Astrocyte (in vitro differentiated cells and primary cell): ENCODE data around the gene PEX5L. TPM values are rescaled to one million over a fixed set of nuclear protein-coding genes. Genes with fewer than 3 reads are reported as not detected.

Experiments
- DNase-seq: peaks from one replicate; pipeline ENCODE4 v3.0.0-alpha.2; 2010; ENCODE audit warnings: low read depth
- FAIRE-seq: peaks from 2 replicates; lab custom pipeline; 2011; peaks lifted over from hg19 to GRCh38; lab: Jason Lieb, UNC
- H2AFZ ChIP-seq: 2 replicates; pipeline ENCODE4 v1.6.0; 2012; ENCODE audit warnings: low read depth, low read length, inconsistent platforms
- H3K27ac ChIP-seq: 2 replicates; pipeline ENCODE4 v1.5.1; 2011; ENCODE audit warnings: low read depth, low read length, inconsistent platforms
- H3K27me3 ChIP-seq: 2 replicates; pipeline ENCODE4 v1.6.0; 2011; ENCODE audit warnings: low read length, inconsistent platforms; ENCODE audit not compliant: insufficient read depth
- H3K36me3 ChIP-seq: 2 replicates; pipeline ENCODE4 v1.5.1; 2011; ENCODE audit warnings: low read length, inconsistent platforms; ENCODE audit not compliant: insufficient read depth
- H3K4me1 ChIP-seq: 2 replicates; pipeline ENCODE4 v1.5.1; 2011; ENCODE audit warnings: low read length, inconsistent platforms; ENCODE audit not compliant: insufficient read depth
- H3K4me2 ChIP-seq: 2 replicates; pipeline ENCODE4 v1.6.0; 2012; ENCODE audit warnings: low read length, inconsistent platforms
- H3K4me3 ChIP-seq: 2 replicates; pipeline ENCODE4 v1.5.1; 2011; ENCODE audit warnings: low read depth, mild to moderate bottlenecking, low read length, inconsistent platforms; ENCODE audit not compliant: insufficient read depth
- H3K79me2 ChIP-seq: 2 replicates; pipeline ENCODE4 v1.6.0; 2012; ENCODE audit warnings: mild to moderate bottlenecking, low read length, inconsistent platforms; ENCODE audit not compliant: insufficient read depth
- H3K9ac ChIP-seq: 2 replicates; pipeline ENCODE4 v1.6.0; 2012; ENCODE audit warnings: mild to moderate bottlenecking, low read length, inconsistent platforms
- H3K9me3 ChIP-seq: 2 replicates; pipeline ENCODE4 v1.5.1; 2012; ENCODE audit warnings: low read depth, mild to moderate bottlenecking, low read length, inconsistent platforms; ENCODE audit not compliant: insufficient read depth
- H4K20me1 ChIP-seq: 2 replicates; pipeline ENCODE4 v1.6.0; 2012; ENCODE audit warnings: low read length, inconsistent platforms; ENCODE audit not compliant: insufficient read depth
- H3K27ac Mint-ChIP-seq: one replicate; pipeline ENCODE4 v1.8.0; 2021; ENCODE audit warnings: mild to moderate bottlenecking, mixed read lengths; ENCODE audit not compliant: unreplicated experiment
- H3K27me3 Mint-ChIP-seq: one replicate; pipeline ENCODE4 v1.8.0; 2021; ENCODE audit warnings: low read depth, mixed read lengths; ENCODE audit not compliant: unreplicated experiment
- H3K36me3 Mint-ChIP-seq: one replicate; pipeline ENCODE4 v1.8.0; 2021; ENCODE audit warnings: low read depth, mixed read lengths; ENCODE audit not compliant: unreplicated experiment
- H3K4me1 Mint-ChIP-seq: one replicate; pipeline ENCODE4 v1.8.0; 2021; ENCODE audit warnings: low read depth, mixed read lengths; ENCODE audit not compliant: unreplicated experiment
- H3K4me3 Mint-ChIP-seq: one replicate; pipeline ENCODE4 v1.8.0; 2021; ENCODE audit warnings: mild to moderate bottlenecking, moderate library complexity, mixed read lengths; ENCODE audit not compliant: unreplicated experiment
- H3K9me3 Mint-ChIP-seq: one replicate; pipeline ENCODE4 v1.8.0; 2021; ENCODE audit warnings: mild to moderate bottlenecking, mixed read lengths; ENCODE audit not compliant: unreplicated experiment
- CTCF ChIP-seq: IDR thresholded peaks from 2 replicates; pipeline ENCODE4 v1.5.1; 2011; ENCODE audit warnings: low read depth, mild to moderate bottlenecking, inconsistent platforms, low read length, moderate library complexity; ENCODE audit not compliant: insufficient read depth
- EZH2 ChIP-seq: IDR thresholded peaks from 2 replicates; pipeline ENCODE4 v1.6.1; 2012; ENCODE audit warnings: mild to moderate bottlenecking, low read length, inconsistent platforms; ENCODE audit not compliant: insufficient read depth
- total RNA-seq: library from RNA; stranded (reverse); gene quantifications from 2 replicates; pipeline ENCODE4 v1.2.1, GENCODE V29; 2021

PEX5L gene
- total RNA-seq, 1 donor from 2014 or later = 0.43 TPM

DNA sequence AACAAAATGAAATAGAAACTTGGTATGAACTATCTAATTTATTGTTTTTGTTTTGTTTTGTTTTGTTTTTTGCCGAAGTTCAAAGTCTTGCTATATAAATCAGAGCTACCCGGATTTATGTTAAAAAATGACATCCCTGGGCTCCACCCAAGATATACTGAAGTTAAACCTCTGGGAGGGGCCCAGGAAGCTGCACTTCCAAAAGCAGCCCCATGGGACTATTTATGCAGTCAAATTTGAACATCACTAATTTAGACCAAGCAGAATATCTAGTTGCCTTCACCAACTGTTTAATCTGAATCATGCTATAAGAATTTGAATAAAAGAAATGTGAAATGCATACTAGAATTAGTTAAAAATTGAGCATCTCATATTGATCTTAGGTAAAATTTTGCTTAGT lies 32.2 kb downstream of the PEX5L start:
- no peak overlapping the region for H3K27ac Mint-ChIP-seq
- no peaks in the 10 kb centered on the region for H3K79me2 ChIP-seq
- H3K4me1 ChIP-seq = no peaks in the 10 kb centered on the region
- no peak overlapping the region for H3K4me3 ChIP-seq
- H3K4me3 Mint-ChIP-seq = no peak overlapping the region
- FAIRE-seq = no peak
- no peak overlapping the region for H3K9ac ChIP-seq
- H2AFZ ChIP-seq = no peak overlapping the region
- no peak for DNase-seq
- H3K36me3 ChIP-seq = no peaks in the 10 kb centered on the region
- H3K4me1 Mint-ChIP-seq = no peaks in the 10 kb centered on the region
- TF ChIP-seq CTCF (no peak), EZH2 (no peak)
- H3K4me2 ChIP-seq = no peak overlapping the region
- no peaks in the 10 kb centered on the region for H3K36me3 Mint-ChIP-seq
- H4K20me1 ChIP-seq = no peaks in the 10 kb centered on the region
- H3K9me3 ChIP-seq = peaks cover 5% of the 10 kb centered on the region
- no peaks in the 10 kb centered on the region for H3K27me3 ChIP-seq
- peaks cover 3% of the 10 kb centered on the region for H3K9me3 Mint-ChIP-seq
- H3K27ac ChIP-seq = no peak overlapping the region
- H3K27me3 Mint-ChIP-seq = no peaks in the 10 kb centered on the region

DNA sequence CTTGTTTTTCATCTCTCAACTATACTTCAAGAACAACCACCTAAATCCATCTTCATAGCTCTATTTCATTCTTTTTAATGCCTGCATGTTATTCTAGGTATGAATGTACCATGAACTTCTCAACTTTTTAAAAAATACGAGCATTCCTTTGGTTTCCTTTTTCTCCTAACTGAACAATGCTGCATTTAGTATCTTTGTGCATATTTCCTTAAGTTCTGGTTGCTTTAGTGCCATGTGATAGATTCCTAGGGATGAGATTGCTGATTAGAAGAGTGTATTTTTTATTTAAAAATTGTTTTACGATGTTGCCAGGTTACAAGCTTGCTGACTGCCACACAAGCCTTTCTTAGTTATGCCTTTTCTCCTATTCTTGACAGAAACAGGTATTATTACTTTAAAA lies 34.7 kb downstream of the PEX5L start:
- no peaks in the 10 kb centered on the region for H3K9me3 Mint-ChIP-seq
- no peak overlapping the region for H2AFZ ChIP-seq
- no peak overlapping the region for H3K27ac Mint-ChIP-seq
- TF ChIP-seq CTCF = no peak
- no peak for TF ChIP-seq EZH2
- FAIRE-seq (no peak), DNase-seq (no peak)
- H3K4me2 ChIP-seq = no peak overlapping the region
- H3K4me3 ChIP-seq = no peak overlapping the region
- H3K9ac ChIP-seq = no peak overlapping the region
- no peak overlapping the region for H3K27ac ChIP-seq
- H3K79me2 ChIP-seq = no peaks in the 10 kb centered on the region
- H3K36me3 ChIP-seq = no peaks in the 10 kb centered on the region
- H3K9me3 ChIP-seq = no peaks in the 10 kb centered on the region
- no peaks in the 10 kb centered on the region for H3K27me3 Mint-ChIP-seq
- no peaks in the 10 kb centered on the region for H4K20me1 ChIP-seq
- no peaks in the 10 kb centered on the region for H3K36me3 Mint-ChIP-seq
- no peaks in the 10 kb centered on the region for H3K27me3 ChIP-seq
- H3K4me3 Mint-ChIP-seq = no peak overlapping the region
- H3K4me1 ChIP-seq = no peaks in the 10 kb centered on the region
- no peaks in the 10 kb centered on the region for H3K4me1 Mint-ChIP-seq

DNA sequence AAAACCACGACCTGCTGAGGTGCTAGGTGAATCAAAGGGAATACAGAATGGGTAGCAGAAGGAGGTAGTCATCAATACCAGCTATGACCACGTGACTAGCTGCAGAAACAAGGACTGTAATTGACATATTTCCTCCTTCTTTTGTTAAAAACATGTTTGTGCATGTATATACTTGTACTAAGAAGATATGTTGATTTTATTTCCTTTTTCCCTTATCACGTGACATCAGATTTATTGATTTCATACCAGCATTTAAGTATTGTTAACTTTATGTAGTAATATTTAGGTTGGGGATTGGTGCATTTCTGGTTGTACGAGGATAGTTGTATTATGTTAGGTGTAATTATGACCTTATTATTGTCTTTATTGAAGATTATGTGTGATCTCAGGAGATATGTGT lies 36.2 kb downstream of the PEX5L start:
- no peaks in the 10 kb centered on the region for H3K27me3 Mint-ChIP-seq
- H2AFZ ChIP-seq = no peak overlapping the region
- H3K4me3 Mint-ChIP-seq = no peak overlapping the region

More for the DNA sequence above, 36.2 kb downstream of the PEX5L start:
- no peak overlapping the region for H3K27ac Mint-ChIP-seq
- H3K4me1 Mint-ChIP-seq = no peaks in the 10 kb centered on the region
- no peak overlapping the region for H3K9ac ChIP-seq
- H3K9me3 Mint-ChIP-seq = no peaks in the 10 kb centered on the region
- no peaks in the 10 kb centered on the region for H3K36me3 Mint-ChIP-seq
- H3K27me3 ChIP-seq = no peaks in the 10 kb centered on the region
- H4K20me1 ChIP-seq = no peaks in the 10 kb centered on the region
- no peak overlapping the region for H3K27ac ChIP-seq
- TF ChIP-seq EZH2 = no peak
- no peak for TF ChIP-seq CTCF
- FAIRE-seq (no peak), DNase-seq (no peak)
- no peaks in the 10 kb centered on the region for H3K79me2 ChIP-seq
- H3K36me3 ChIP-seq = no peaks in the 10 kb centered on the region
- H3K9me3 ChIP-seq = no peaks in the 10 kb centered on the region
- no peaks in the 10 kb centered on the region for H3K4me1 ChIP-seq
- H3K4me2 ChIP-seq = no peak overlapping the region
- H3K4me3 ChIP-seq = no peak overlapping the region
